Eye (tissue), 1 donor: ENCODE results near the gene MAPK8.
A peak's percentile ranks its signal among the peaks of the same experiment; 100 is the strongest.

Experiments
- DNase-seq: peaks from one replicate; pipeline ENCODE4 v3.0.0-alpha.2; 2015

MAPK8 gene

DNA sequence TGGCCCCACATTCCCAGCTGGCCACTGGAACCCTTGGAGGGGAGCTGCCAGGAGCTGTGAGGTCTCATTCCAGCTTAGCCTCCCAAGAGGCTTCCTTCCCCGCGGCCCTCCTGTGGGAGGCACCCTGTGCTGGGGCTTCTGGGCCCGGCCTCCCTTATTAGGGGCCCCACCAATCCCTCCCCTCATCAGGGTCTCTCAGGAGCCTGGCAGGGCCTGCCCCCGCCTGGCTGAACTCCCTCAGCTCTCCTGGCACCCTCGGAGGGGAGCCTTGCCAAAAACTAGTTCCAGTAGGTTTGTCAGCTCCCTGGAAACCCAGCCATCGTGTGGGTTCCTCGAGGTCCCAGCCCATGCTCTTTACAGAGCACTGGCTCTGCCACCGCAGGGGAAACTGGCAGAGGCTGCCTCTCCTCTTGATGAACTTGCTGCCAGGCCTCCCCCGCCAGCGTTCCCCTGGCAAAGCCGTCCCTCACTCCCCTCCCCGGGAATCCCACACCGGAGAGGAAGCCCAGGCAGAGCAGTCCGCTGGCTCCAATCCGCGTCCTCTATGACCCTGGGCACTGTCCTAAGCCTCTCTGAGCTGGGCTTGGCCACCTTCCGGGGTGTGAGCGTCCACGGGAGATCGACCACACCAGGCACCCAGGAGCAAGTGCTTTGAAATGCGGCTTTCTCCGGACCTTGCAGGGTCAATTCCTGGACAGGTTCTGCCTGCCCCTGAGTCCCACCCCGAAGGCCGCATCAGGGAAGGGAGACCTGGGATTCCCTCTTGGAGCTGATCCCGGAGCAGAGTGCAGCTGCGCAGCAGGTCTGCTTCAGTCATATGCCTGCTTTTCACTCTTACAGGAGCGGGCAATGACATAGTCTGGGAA, 158.6 kb downstream of the MAPK8 start:
- DNase-seq = no peak

DNA sequence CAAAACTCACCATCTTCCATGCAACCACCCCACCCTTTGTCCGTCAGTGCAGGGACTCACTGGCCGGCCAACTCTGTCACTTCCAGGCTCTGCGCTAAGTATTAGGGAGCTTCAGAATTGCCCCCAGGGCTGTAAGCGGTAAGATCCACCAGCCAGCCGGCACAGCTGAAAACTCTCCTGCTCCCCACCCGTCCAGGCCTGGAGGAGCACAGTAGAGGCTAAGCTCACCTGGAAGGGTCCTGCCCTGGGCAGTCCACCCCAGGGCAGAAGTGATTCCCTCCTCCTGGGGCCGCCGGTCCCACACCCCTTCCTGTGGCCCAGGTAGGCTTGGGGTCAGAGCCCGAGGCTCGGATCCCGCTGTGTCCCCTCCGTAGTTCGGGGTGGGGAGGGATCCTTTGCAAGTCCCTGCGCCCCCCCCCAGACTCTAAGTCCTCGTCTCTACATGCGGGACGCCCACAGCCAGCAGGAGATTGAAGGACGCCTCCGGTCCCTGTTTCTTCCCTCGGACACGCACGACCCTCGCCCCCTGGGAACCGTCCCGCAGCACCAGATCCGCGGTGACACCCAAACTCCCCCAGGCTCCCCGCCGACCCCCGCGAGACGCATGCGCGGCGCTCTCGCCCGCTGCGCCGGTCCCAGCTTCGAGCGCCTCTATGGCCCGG, 159.5 kb downstream of the MAPK8 start:
- no peak for DNase-seq

DNA sequence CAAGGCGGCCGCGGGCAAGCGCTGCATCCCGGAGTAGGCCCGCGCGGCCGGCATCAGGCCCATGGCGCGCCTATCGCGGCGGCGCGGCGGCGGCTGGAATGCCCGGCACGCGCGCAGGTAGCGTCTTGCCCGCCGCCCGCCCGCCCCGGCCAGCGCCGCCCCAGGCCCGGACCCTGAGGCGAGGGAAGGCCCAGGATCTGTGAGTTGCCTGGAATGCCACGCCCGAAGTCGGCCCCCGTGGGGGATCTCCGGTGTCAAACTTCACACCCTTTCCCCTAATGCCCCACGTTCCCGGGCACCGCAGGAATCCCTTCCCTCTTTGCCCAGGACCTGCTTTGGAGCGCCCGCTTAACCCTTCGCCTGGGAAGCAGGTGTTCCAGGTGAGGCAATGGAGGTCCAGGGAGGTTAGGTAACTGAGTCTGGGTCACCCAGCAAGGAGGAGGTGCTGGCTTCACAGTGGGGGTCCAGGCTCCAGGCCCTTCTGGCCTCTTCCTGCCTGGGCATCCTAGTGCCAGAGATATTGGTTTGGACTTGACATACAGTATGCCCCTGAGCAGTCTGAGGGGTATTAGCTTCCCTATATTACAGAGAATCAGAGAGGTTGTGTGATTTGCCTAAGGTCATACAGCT, 160.2 kb downstream of the MAPK8 start:
- DNase-seq = no peak

DNA sequence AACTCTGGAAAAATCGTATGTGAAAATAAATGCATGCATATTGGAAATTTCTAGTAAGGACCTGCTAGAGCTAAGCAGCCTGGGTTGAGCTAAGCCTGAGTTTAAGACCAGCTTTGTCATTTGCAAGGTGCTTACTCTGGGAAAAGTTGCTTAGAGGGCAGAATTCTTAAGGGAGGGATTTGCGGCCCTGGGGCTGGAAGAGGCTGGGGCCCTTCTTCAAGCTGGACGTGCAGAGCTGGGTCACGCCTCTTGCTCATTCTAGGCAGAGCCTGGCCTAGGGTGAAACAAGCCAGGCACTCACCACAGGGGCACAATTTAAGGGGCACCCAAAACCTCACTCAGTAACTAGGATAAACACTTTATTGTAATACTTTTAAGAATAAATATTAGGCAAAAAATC, 161.2 kb downstream of the MAPK8 start:
- no peak for DNase-seq

DNA sequence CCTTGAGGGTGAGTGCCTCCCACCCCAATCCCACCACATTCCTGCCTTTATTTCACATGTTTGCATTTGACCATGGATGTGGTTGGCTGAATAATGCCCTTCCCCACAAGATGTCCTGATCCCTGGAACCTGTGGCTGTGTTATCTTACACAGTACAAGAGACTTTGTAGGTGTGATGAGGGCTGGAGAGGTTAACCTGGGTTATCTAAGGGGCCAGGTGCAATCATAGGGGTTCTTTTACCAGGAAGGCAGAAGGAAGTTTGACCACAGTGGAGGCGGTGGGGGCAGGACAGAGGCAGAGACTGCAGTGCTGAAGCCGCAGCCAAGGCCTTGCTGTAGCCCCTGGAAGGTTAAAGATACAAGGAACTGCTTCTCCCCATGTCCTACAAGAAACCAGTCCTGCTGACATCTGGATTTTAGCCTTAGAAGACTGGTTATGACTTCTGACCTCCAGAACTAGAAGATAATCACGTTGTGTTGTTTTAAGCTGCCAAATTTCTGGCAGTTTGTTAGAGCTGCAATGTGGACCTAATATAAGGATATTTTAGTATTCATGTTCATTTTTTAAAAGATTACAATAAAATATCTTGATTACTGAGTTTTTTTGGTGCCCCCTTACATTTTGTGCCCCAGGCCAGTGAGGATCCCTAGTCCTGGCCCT, 161.8 kb downstream of the MAPK8 start:
- no peak for DNase-seq

DNA sequence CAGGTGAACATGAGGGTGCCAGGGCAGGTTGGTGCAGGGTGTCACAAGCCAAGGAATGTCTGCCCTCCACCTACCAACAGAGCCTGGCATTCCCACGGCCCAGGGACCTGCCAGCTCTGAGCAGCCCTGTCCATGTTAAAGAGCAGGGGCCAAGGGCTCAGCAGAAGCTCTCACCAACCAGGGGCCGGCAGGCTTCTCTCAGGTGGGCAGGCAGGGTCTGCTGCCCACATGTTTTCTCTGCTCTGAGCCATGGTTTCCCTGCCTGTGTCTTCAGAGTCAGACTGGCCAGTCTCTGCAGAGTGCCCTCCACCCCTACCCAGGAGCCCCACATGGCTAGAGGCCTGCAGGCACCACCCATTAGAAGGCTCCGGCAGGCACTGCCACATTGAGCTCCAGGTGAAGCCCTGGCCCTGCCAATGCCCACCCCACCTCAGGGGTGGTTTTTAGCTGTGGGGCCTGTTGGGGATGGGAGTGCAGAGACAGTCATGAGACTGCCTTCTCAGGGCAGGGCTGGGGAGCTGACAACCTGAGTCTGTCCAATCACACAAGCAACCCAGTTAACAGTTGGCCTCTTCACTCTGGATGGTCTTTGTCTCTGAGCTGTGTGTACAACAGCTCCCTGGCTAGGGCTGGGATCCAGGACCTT, 162.5 kb downstream of the MAPK8 start:
- DNase-seq = no peak

DNA sequence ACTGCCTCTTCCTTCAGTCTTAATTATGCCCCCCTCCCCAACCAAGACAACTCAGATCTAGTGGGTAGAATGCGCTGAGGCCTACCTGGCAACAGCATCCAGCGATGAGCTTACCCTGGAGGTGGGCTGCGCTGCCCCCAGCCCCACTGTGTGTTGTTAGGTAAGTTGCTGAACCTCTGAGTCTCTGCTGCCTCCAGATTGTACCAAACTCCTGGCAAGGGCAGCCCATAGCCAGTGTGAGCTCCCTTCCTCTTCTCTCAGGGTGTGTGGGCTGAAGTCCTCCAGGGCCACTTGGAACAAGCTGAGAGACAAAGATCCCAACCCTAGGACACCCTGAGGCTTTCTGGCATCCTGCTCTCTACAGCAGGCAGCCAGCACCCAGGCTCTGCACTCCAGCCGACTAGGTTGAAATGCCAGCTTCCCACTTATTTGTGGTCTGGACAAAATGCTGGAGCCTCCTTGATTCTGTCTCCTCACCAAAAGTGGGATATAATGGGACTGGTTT, 163.1 kb downstream of the MAPK8 start:
- DNase-seq = no peak

DNA sequence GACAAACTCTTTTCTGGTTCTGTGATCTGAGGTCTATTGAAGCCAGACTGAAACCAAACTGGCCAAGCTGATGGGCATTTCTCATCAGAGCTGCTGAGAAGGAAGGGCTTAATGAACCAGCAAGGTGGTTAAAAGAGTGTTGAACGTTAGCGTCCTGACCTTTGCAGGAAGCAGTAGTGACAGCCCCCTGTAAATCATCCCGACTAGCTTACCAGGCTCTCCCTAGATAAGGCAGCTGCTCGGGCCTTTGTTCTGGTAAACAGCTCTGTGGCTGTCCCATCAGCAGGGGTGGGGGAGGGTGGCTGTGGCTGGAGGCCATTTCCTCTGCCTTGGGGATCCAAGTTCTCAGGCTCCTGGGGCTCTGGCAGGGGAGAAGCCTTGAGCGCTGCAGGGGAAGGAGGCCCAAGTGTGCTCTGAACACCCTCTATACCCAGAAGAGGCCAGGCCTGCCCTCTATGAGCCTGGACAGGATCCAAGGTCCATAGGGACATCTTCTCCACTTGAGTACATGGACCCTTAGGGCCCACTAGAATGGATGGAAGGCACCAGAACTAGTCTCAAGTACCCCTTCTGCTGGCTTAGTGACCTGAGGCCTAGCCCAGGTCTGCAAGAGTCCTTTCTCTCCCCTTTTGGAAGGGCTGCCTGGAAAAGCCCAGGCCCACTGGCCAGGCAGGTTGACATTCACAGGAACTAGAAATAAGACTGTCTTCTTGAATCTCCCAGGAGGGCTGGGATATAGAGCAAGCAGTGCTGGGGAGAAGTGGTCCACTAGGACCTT, 163.8 kb downstream of the MAPK8 start:
- peak; percentile 43 for DNase-seq

DNA sequence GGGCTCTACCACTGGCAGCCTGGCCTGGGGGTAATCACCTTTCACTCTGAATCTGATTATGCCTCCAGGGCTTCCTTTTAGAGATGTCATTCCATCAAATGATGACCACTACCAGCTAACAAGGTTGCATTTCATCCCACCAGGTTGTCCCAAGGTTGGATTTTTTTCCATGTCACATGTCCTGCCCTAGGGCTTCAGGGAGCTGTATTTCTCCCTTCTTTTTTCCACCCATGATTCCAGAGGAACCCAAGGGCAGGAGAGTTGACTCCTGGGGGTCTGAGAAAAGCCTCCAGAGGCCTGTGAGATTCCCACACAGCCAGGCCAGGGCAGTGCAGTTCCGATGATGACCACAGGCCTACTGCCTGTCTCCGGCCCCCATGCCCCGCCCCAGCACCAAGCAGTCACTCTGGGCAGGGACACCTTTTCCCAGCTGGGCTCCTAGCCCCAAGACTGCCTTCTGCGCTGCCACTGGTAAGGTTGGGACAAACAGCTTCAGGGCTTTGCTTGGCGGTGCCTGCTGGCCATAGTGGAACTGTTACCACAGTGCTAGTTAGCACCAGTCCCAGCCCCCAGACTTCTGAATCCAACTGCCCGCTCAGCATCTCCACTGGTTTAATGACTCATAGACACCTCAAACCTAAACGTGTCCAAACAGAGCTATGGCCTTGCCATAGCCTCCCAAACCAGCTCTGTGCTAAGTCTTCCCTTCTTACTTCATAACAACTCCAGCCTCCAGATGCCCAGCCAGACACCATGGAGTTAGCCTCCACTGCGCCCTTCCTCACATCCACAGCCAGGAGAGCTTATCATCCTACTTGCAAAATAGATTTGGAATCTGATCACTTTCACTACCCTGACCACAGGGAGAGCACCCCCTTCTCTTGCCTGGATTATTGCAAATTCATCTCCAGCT, 164.7 kb downstream of the MAPK8 start:
- no peak for DNase-seq

DNA sequence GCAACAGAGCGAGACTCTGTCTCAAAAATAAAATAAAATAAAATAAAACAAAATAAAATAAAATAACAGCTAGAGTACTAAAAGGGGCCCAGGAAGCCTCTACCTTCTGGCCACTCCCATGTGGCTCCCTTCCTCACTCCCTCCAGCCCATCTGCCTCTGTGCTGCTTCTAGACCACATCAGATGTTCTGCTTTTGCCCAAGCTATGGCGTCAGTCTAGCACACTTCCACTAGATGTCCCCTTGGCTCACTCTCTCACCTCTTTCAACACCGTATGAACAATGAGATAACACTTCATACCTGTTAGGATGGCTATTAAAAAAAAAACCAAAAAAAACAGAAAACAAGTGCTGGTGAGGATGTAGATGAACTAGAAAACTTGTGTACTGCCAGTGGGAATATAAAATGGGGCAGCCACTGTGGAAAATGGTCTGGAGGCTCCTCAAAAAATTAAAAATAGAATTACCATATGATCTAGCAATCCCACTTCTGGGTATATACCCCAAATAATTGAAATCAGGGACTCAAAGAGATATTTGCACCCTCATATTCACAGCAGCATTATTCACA, 166.1 kb downstream of the MAPK8 start:
- DNase-seq = no peak

DNA sequence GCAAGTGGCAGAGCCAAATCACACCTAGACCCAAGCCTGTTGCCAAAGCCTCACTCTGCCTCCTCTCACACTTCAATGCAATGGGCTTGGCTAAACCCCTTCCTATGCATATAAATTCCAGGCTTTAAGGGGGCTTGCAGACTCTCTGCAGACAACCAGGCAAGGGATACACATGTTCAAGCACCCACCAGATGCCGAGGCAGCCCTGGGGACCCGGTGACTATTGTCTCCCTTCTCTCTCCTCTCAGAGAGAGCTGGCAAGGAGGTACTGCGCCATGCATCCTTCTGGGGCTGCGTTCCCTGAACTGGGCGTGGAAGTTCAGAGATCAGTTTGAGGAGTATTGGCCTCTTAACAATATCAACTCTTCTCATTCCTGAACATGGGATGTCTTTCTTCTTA, 167.2 kb downstream of the MAPK8 start:
- DNase-seq = no peak

DNA sequence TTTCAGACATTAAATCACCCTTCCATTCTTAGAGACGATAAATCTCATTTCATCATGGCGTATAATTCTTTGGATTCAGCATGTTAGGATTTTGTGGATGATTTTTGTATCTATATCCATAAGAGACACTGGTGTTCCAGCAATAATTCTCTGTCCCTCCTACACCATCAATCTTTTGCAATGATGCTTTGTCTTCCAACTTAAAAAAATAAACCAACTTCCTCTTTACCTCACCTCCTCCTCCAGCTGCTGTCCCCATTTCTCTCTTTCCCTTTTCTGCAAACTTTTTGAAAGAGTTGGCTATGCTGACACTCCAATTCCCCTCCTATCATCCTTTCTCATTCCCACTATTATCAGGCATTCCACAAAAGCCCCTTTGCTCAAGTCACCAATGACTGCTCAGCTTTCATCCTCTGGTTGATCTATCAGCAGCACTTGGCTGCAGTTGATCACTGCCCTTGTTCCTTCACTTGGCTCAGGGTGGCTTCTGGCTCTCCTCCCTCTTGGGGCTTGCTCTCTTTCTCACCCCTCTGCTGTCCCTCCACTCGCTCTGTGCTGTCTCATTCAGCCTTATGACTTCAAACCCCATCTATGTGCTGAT, 168.4 kb downstream of the MAPK8 start:
- no peak for DNase-seq

DNA sequence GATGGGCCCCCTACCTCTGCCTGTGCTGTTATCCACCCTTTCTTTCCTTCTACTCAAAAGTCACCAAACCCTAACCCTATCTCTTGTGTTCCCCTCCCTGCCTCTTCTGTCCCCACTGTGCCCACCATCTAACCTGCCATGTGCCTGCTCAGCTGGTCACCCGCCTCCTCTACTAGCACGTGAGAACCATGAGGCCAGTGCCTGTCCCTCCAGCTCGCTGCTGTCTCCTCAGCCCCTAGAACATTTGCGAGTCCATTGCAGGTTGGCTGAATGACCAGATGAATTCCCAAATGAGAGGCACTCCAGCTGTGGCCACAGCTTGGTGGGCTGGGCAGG, 169.4 kb downstream of the MAPK8 start:
- no peak for DNase-seq

DNA sequence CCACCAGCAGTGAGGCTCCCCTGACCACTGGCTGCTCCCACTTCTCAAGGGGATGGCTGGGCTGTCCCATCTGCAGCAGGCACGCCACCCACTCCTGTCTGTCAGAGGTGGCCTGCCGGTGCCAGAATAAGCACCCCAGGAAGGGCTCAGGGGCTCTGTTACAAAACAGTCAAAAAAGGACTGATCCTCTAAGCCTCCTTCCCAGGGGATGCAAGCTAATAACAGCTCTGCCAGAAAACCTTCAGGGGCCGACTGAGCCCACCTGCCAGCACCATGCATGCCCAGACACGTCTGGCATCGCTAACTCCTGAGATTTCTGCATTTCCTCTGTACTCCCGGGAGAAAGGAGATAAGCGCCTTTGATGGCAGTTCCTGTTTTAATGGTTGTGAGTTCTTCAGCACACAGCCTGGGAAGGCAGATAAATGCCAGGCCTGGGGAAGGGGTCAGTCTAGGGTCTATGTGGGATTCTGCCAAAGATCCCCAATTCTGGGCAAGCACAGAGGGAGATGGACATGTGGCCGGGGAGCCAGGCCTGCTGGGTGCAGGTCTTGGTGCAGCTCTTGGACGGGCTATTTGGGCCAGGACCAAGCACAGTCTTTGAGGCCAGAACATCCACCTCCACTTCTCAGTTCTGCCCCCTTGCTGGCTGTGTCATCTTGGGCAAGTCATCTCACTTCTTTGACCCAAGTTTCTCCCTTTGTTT, 170.0 kb downstream of the MAPK8 start:
- DNase-seq = no peak

DNA sequence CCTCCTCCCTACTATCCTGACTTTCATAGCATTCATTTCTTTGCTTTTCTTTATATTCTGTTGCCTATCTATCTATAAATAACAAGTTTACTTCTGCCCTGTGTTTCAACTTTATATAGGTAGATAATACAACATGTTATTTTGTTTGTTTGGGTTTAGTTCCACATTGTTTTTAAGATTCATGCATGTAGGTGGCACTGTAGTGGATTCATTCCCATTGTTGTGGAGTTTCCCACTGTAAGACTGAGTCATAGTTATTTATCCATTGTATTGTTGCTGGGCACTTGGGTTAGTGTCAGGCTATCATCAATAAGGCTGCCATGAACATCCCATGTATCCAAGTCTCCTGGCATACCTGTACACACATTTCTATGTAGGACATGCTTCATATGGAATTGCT, 170.7 kb downstream of the MAPK8 start:
- DNase-seq = no peak

DNA sequence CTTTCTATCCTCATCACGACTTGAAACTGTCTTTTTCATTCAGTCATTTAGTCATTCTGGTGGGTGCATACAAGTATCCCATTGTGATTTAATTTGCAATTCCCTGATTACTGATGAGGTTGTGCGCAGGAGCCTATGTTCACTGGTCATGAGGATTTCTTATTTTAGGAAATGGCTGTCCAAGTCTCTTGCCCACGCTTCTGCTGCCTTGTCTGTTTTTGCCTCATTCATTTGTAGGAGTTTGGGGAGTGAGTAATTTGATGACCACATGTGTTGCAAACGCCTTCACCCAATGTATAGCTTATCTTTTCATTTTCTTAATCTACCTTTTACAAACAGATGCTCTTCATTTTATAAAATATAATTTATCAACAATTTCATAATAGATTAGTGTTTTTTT, 171.1 kb downstream of the MAPK8 start:
- no peak for DNase-seq

DNA sequence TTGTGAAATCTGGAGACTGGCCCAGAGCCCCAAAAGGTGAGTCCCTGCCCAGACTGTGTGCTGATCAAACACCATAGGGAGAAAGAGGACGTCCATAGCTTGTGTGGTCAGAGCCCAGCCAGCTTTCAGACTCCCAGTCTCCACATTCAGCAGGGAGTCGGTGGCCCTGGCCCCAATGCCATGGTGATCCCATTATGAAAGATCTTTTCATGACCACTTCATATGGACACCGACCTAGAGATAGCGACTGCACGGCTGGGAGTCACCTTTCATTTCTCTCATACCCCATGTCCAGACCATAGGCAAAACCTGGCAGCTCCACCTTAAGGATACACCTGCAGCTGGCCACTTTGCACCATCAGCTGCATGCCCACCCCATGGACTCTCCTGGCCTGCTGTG, 172.0 kb downstream of the MAPK8 start:
- no peak for DNase-seq

DNA sequence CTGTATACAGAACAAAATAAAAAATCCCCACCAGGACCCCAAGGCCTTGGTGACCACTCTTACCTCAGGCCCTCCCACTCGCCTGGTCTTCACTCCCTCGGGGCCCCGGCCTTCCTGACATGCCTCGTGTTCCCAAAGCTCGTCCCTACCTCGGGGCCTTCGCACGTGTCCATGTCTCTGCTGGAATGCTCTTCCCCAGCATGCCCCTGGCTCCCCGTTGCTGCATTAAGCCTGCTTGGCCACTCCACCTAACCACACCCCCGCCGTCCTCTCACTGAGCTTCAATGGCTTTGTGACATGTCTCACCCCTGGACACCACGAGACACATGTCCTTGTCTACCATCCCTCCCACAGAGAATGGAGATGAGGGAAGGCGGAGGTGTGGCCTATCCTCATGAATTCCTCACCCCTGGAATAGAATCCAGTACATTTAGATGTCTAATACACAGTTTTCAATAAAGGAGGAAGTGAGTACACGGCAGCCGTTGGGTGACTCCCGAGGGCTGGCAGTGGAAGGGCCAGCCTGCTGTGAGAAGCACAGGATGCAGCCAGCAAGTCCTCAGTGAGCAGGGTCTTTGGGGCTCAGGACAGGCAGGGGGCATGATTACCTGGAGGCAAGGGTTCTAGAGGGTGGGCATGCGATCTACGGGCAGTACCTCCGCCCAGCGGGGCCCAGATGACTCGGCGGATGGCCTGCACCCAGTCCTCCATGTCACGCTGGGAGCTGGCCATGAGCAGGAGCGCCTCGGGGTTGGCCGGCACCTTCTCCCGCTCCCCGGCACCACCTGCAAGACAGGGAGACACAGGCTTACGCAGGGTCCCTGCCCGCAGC, 172.7 kb downstream of the MAPK8 start:
- DNase-seq = no peak
